Stimulated activated CD4-positive, alpha-beta T cell treated with anti-CD3 and anti-CD28 coated beads, Interleukin-15, amount 100 ng/mL, for 48 hours (primary cell): ENCODE results near the gene HTRA1.

ENCODE experiments used
- DNase-seq, 2 donors: peaks; one replicate each; pipeline ENCODE4 v3.0.0-alpha.2; 2020; ENCODE audit warnings: low read depth in 2 of 2

HTRA1 gene

DNA sequence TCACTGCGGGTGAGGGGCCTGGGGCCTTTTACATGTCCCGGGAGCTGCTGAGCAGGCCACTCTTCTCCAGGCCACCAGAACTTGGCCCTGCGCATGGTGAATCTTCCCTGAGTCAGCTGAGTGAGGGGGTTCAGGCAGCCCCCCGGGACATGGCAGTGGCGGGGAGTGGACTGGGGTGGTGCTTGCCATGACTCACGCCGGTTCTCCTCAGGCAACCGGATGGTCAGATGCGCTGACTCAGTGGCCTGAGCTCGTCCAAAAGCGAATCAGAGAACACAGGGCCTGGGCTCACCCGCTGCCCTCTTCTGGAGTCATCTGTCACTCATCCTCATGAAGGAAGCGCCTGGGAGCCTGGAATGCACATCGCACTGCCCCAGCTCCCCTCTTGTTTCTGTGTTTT, 33.5 kb downstream of the HTRA1 start:
- no peak for DNase-seq

DNA sequence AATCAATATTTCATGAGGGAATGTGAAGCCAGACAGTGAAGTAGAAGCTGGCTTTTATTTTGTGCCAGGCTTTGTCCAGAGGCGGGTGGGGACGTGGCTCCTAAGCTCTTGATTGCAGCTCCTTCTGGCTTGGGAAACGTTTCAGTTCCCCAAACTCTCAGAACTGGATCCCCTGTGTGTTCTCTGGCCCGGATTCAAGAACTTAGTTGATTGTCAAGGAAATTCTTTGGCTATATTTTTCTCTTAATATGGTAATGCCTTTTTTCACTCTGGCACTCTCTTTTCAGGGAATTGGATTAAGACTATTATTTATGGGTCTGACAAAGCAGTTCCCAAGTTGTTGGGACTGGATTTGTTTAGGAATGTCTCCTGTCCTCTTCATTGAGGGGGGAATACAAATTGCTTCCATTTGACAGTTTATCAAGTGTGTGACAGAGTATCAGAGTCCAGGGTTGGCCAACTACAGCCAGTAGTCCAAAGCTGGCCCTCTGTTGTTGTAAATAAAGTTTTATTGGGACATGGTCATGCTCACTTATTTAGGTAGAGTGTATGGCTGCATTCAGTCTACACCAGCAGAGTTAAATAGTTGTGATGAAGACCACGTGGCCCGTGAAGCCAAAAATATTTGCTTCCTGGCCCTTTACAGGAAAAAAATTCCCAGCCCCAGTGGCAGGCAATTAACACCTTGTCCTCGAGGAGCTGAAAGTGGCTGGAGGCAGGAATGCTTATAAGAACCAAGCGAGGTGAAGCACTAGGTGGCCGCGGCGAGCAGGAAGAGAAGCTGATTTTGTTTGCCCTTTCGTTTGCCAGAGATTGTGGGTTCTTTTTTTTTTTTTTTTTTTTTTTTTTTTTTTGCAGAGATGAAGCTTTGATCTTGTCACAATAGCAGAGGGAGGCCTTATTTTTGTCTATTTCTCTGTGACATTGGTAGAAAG, 34.3 kb downstream of the HTRA1 start:
- no peak for DNase-seq

DNA sequence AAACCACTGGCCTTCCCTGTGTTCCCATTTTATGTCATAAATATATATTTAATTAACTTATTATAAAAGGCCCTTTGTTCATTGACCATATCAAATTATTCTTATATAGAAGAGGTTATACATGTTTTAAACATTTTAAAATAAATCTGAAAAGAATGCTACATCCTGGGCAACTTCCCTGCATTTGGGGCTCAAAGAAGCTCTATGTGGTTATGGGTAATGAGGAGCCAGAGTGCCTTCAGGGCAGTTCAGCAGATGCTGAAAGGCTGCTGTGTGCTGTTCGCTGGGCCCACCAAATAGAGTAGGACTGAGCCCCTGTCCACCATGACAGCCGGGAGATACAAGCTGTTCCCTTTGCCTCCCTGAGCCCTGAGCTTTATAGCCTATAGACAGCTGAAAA, 35.9 kb downstream of the HTRA1 start:
- no peak for DNase-seq

DNA sequence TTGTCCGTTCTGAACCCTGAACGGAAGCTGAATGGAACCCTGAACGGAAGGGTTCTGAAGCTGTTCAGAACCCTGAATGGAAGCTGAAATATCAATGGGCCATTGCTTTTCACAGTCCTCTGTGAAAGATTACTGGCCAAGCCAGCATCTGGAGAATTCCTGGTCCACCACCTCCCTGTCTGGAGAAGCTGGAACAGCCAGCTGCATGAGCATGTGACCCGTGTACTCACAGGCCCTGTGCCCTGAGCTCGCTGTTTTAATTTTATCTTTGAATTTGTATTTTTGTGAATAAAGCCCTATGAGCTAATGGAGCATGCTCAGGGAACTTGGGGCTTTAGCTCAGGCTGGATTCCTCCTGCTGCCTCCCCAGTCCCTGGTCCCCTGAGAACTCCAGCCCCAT, 37.2 kb downstream of the HTRA1 start:
- DNase-seq = no peak

DNA sequence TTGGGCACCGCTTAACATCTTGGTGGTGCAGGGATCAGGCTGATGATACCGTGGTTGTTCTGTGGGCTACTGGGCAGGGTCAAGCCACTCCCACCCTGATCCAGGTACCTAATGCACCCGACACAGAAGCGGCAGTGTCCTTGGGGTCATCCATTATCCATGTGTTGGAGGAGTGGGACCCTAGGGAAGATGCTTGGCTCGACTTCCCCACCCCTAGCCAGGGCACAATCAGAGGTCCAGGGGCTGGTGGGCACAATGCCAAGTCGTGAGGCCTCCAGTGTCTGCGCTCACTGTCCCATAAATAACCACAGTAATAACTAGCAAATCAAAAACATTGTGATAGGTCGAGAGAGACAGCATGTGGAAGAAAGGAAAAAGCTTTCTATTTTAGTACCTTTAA, 37.7 kb downstream of the HTRA1 start:
- DNase-seq = no peak

DNA sequence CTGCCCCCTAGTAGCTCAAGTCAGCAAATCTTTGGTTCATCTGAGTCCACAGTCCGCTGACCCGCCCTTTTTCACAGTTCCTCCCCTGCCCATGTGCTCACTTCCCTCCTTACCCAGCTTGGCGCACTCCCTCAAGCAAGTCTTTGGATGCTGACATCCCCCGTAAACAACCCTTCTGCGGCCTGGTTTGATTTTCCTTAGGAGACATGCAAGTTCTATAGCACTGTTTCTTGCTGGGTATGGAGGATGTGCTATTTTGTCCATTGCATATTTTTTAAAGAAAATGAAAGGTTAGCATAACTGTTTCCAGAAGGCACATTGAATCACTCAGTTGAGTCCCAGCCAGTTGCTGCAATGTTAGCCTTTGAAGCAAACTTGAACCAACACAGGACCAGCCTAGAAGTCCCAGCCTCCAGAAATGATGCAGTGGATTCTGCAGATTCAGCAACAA, 38.2 kb downstream of the HTRA1 start:
- DNase-seq = no peak

DNA sequence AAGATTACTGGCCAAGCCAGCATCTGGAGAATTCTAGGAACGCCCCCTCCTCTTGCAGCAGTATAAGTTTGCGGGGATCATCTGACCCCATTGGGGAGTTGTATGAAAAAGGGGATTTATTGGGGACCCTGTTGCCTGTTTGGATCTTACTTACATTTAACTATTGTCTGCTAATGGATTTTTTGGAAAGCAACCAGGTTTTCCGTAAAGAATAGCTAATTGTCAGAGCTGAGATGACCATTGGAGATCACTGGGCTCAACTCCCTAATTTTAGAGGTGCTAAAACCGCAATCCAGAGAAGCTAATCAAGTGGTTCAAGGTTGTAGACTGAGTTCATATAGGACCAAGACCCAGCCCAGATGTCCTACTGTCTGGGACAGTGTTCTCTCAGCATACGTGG, 38.8 kb downstream of the HTRA1 start:
- no peak for DNase-seq

DNA sequence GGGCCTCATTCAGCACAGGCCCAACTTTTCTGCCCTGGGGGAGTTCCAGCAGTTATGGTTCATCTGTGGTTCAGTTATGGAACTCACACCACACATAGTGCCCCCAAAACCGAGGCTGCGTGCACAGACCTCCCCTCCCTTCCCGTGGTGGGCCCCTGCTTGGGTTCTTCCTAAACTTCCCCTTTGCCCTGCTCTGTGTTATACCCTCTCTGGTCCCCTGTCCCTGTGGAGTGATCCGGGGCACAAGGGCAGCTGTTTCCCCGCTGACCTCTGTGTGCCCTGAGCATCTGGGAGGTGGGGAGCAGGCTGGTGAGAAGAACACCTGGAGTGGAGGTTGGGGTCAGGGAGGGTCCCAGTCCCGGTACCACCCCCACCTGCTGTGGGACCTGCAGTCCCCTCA, 39.4 kb downstream of the HTRA1 start:
- no peak for DNase-seq

DNA sequence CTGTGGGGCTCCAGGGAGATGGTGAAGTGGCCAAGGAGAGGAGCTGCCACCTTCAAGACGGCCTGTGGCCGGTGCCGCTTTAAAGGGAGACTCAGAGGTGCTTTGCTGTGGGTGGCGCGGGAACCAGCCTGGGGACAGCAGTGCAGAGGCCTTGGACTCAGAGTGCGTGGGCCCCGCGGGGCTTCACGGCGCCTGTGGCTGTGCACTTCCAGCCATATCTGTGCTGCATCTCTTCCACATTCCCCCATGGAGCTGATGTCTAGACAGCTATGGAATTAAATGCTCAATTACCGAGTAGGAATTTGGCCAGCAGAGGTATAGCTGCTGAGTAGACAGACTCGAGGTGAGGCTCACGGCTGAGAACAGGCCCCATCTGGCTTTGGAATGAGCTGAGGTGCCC, 41.7 kb downstream of the HTRA1 start:
- no peak for DNase-seq

DNA sequence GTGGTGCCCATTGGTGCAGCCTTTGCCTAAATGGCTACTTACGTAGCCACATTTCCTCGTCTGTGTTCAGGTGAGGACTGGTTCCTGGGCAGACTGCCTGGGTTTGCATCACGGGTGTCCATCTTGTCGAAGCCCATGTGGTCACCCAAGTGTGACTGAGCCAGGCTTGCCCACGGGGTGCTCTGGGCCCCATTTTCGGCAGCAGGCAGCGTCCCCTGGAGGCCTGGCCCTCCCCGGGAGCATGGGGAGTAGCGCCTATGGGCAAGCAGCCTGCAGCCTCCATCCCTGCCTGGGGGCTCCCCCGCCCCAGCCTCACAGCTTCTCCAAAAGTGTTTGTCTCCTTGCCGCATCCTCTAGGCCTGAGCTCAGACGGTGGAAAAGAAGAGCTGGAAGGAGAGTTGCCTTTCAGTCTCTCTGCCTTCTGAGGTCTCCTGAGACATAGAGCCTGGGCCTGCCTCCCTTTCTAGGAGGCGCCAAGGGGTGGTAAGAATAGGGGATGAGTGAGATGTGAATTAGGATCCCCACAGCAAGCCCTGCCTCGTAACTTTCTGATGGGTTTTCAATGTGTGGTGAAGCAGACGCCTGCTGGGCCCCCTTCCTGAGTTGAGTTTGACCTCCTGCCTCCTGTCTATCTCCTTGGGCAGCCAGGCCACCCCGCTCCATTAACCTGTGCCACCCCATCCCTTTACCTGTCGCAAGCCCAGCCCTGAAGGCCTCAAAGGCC, 42.7 kb downstream of the HTRA1 start:
- no peak for DNase-seq

DNA sequence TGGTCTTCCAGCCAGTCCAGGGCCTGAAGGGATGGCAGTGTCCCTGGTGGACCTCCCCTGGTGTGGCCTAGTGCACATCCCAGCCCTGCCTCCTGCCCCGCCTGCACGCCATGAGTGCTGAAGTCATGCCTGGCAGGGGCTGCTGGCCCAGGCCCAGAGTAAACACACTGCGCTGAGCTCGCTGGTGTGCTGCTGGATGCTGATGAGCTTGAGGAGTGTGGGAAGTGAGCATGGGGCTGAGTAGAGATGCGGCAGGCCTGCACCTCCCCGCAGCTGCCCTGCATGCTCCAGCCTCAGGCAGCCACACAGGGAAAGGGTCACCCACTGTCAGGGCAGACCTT, 43.2 kb downstream of the HTRA1 start:
- DNase-seq = no peak

DNA sequence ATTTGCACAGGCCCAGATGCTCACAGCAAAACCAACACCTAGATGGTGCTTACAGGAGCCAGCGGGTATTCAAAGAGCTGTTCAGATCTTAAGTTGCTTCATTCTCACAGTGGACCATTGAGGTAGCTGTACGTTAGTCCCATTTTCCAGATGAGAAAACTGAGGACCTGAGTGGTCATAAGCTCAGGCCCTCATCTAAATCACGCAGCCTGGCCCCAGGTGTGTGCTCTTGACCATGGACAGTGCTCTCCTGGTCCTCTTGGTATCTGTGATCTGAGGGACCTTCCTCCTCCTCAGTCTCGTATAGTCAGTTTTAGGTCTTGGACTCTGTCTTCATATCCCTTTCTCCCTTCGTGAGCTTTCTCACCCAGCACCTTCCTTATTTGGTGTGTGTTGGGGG, 43.7 kb downstream of the HTRA1 start:
- DNase-seq = no peak

DNA sequence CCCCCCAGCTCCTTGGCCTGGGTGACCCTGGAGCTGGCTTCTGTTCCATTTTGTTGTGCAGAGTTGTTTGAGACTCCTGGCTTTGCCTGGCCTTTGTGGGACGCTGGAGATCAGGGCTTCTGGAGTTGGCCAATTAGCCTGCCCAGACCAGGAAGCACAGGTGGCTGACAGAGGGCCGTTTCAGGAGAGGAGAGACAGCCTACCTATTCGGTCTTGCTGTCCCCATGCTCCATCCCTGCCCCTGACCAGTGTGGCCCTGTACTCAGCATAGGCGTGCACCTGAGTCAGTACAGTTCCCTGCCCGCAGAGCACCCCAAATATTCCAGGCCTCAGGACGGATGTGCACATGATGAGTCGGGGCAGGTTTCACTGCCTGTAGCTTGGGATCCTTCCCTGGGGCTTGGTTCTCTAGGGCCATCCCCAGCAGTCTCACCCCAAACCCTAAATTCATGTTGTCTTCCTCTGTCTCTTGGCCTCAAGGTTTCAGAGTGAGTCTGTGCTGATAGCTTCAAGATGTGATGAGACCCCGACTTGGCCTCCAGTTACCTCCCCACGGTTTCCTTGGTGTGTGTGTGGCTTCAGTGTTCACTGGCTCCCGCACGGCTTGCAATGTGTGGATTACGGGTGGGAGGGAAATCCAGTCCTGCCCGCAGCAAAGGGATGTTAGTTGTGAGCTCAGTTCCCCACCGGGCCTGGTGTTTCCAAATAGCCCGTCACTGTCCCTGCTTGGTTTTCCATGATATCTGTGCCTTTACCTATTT, 44.7 kb downstream of the HTRA1 start:
- DNase-seq = no peak

DNA sequence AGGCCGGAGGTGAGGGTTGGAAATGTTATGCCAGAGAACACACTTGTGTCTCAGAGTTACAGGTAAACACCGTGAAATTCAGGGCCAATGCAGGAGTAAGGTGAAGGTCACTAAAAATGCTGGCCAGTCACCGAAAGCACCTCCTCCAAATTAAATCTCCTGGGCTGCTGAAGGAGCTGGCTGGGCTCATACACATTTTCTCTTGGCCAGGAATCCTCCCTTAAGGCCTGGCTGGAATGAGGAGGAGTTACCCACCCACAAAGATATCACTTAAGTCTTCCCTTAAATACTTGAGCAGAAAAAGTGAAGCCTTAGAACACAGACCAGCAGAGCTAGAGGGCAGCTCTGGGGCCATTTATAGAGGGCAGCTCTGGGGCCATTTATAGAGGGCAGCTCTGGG, 46.3 kb downstream of the HTRA1 start:
- DNase-seq = no peak

DNA sequence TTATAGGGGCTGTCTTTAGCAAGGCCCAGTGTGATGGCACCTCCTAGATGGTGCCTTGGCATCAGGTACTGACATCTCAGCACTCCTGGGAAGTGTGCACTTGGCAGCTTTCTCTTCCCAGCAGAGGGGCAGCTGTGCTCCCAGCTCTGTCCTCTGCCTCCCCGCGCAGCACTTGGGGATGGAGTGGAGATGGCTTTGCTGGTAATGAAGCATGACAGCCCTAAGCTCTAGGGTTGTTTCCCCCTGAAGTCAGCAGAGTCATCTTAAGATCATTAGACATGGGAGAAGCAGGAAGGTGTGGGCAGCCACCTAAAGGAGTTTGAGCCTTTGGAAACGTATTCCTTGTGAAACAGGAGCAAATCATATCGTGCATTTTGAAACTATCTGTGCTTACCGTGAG, 46.7 kb downstream of the HTRA1 start:
- no peak for DNase-seq

DNA sequence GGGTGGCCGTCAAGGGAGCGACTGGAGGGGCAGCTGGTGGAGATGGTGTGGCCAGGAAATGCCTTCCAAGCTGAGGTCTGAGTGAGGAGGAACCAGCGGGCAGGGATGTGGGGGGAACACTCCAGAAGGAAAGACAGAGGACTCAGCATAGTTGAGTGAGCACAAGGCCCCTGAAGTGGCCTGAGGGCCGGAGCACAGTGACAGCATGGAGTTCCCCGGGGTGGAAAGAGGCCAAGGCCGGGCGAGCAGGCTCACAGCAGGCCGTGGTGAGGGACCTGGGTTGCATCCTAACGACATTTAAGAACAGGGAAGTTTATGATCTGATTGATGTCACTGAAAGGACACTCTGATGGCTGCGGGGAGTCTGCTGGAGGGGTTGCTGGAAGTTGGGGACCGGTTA, 48.0 kb downstream of the HTRA1 start:
- no peak for DNase-seq

DNA sequence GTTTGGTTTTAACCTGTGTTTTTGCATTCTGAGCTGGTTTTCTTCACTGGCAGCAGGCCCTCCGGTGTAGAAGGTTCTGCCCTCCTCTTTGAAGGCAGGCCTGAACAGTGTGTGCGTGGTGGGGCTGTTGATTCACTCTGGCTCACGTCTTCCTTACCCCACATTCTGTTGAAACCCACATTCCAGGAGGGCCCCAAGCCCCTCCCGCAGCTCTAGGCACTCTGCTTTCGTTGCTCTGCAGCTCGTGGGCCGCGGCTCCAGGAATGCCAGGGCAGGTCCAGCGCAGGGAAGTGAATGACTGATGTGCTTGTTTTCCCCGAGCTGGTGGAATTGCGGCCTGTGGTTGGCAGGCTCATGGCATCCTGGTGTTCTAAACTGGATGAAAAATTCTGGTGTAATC, 49.0 kb downstream of the HTRA1 start:
- DNase-seq = no peak

DNA sequence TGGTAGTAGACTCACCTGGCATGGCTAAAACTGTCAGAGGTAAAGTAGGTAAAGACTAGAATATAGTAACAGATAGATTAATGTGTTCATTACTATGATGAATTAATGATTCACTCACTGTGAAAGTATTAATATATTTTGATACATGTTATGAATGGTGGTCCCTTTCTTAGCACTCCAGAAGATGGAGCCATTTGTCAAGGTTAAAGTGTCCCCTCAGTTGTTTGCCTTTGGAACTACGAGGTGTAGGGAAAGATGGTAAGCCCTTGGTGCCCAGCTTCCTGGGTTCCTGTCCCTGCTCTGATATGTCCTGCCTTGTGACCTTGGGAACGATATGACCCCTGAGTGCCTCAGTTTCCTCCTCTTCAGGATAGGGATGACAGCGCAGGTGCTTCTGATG, 49.4 kb downstream of the HTRA1 start:
- no peak for DNase-seq

DNA sequence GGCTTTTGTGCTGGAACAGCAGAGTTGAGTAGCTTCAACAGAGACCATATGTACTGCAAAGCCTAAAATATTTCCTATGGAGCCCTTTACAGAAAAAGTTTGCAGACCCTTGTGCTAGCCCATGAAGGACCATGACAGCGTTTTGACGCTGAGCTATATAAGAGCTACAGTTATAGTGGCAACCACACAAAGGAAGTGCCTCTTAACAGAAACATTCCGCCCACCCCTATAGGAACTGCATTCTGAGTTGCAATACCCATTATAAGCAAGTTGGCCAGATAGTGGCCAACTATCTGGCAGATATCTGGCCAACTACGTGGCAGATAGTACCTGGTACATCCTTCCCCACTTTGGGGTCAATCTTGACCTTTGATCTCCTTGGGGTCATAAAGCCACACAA, 51.7 kb downstream of the HTRA1 start:
- DNase-seq = no peak

DNA sequence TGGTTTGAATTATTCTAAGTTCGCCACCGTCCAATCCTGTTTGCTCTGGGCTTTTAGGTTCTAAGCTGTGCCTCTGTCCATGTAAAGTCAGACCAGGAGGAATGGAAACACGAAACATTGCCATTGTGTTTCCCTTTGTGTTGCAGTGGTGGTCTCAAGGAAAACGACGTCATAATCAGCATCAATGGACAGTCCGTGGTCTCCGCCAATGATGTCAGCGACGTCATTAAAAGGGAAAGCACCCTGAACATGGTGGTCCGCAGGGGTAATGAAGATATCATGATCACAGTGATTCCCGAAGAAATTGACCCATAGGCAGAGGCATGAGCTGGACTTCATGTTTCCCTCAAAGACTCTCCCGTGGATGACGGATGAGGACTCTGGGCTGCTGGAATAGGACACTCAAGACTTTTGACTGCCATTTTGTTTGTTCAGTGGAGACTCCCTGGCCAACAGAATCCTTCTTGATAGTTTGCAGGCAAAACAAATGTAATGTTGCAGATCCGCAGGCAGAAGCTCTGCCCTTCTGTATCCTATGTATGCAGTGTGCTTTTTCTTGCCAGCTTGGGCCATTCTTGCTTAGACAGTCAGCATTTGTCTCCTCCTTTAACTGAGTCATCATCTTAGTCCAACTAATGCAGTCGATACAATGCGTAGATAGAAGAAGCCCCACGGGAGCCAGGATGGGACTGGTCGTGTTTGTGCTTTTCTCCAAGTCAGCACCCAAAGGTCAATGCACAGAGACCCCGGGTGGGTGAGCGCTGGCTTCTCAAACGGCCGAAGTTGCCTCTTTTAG, 52.9 kb downstream of the HTRA1 start:
- DNase-seq = no peak

DNA sequence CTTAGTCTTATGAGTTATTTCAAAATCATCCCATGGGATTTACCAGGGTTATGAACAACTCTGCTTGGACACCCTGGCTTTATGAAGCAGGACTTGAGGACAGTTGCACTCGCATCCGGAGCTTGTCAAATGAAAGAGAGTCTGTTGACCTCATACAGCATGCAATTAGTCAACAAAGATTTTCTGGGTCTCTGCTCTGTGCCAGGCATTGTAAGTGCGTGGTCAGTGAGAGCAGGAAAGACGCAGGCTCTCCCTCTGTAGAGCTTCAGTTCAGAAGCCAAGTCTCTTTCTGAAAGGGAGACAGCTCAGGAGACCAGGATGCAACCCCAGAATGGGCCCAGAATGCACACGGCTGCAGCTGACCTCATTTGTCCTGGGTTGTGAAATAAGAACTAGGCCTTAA, 53.7 kb downstream of the HTRA1 start:
- no peak for DNase-seq
